HG03575 (cell line): Measurements from ENCODE around the gene LAGE3.

Source experiments
- ATAC-seq: cut with Tn5 transposase; IDR thresholded peaks from one replicate; pipeline ENCODE4 v1.9.1; 2021; ENCODE audit not compliant: unreplicated experiment, insufficient number of reproducible peaks, low FRiP score; ENCODE audit errors: extremely low read depth

The LAGE3 gene

GRCh38 chrX:154478728-154479622 lies at the start of gene LAGE3:
Gene LAGE3, minus strand, starts transcription at chrX:154479281. Its CDS starts 366 bp downstream, at chrX:154478915.
- no peak for ATAC-seq

- no peak for ATAC-seq
Measured at GRCh38 chrX:154526901-154527675, 48.0 kb upstream of the LAGE3 start.

GRCh38 chrX:154525606-154526490 lies 46.8 kb upstream of the LAGE3 start:
- ATAC-seq: no peak

- no peak for ATAC-seq
Measured at GRCh38 chrX:154519389-154519788, 40.3 kb upstream of the LAGE3 start.

- no peak for ATAC-seq
Measured at GRCh38 chrX:154517101-154517781, 38.2 kb upstream of the LAGE3 start.

GRCh38 chrX:154516656-154517100 lies 37.6 kb upstream of the LAGE3 start:
- ATAC-seq: no peak

GRCh38 chrX:154515966-154516655 lies 37.0 kb upstream of the LAGE3 start, which contains the start of gene FAM3A:
Gene FAM3A, minus strand, starts transcription at chrX:154516232. Its CDS starts 460 bp downstream, at chrX:154515772.
- no peak for ATAC-seq

GRCh38 chrX:154515090-154515965 lies 36.2 kb upstream of the LAGE3 start:
- no peak for ATAC-seq

GRCh38 chrX:154513716-154514115 lies 34.6 kb upstream of the LAGE3 start:
- ATAC-seq: no peak

- no peak for ATAC-seq
Measured at GRCh38 chrX:154512879-154513553, 33.9 kb upstream of the LAGE3 start.

GRCh38 chrX:154511761-154512160 lies 32.7 kb upstream of the LAGE3 start:
- no peak for ATAC-seq

- no peak for ATAC-seq
Measured at GRCh38 chrX:154509455-154509854, 30.4 kb upstream of the LAGE3 start.

GRCh38 chrX:154508384-154508745 lies 29.3 kb upstream of the LAGE3 start:
- ATAC-seq: no peak

GRCh38 chrX:154507673-154508383 lies 28.7 kb upstream of the LAGE3 start:
- ATAC-seq: no peak

GRCh38 chrX:154506483-154507332 lies 27.6 kb upstream of the LAGE3 start:
- ATAC-seq: no peak
